HCT116 (cell line): Measurements from ENCODE around the gene GYS2. TPM values are rescaled to one million over a fixed set of nuclear protein-coding genes. Genes with fewer than 3 reads are reported as not detected.

Source experiments
- ATAC-seq: fragments of 200-7000 bp; cut with Tn5 transposase; 2 replicates; pipeline ENCODE4 v1.9.1; 2020; ENCODE audit warnings: mild to moderate bottlenecking, moderate library complexity
- BruUV-seq: library from RNA; stranded (reverse); fragments of 400-500 nt; replicated peaks from 2 replicates; lab custom pipeline; 2021; lab: Mats Ljungman, UMichigan
- CTCF ChIA-PET: fragments of 300-600 bp; sonication (Branson Sonifier 250); formaldehyde crosslinking; loops from one replicate; lab custom pipeline; 2021; ENCODE audit warnings: antibody characterized with exemption; lab: Charles Lee
- POLR2A ChIA-PET: fragments of 300-600, 350-600 bp; sonication (Branson Sonifier 250); formaldehyde crosslinking; loops from one replicate; lab custom pipeline; 2021; ENCODE audit warnings: antibody characterized with exemption; lab: Charles Lee
- RAD21 ChIA-PET, 2 experiments: fragments of 300-600 bp; sonication (Branson Sonifier 250); formaldehyde crosslinking; loops; one replicate each; lab custom pipeline; 2023; ENCODE audit warnings: low total read pairs in 2 of 2; ENCODE audit not compliant: uncharacterized antibody in 2 of 2, unreplicated experiment in 2 of 2, low non-redundant PET in 1 of 2; lab: Charles Lee
- DNase-seq: peaks from one replicate; pipeline ENCODE4 v3.0.0-alpha.2; 2010; ENCODE audit warnings: low read depth, low spot score
- H2AFZ ChIP-seq: fragments of 200-600 bp; shearing (Covaris generic), sonication (generic); 2 replicates; pipeline ENCODE4 v1.6.1; 2017; ENCODE audit warnings: low read depth, mixed run types, mixed read lengths, antibody characterized with exemption, low read length; ENCODE audit not compliant: poor library complexity, severe bottlenecking
- H3K27ac ChIP-seq: 2 replicates; pipeline ENCODE4 v1.5.1; 2012; ENCODE audit warnings: low read depth, low read length
- H3K27me3 ChIP-seq: fragments of 200-600 bp; sonication (generic); 2 replicates; pipeline ENCODE4 v1.6.1; 2016; ENCODE audit warnings: mixed run types, low read length, mixed read lengths; ENCODE audit not compliant: insufficient read depth
- H3K36me3 ChIP-seq, 2 experiments: fragments of 200-500 bp in 1 of 2; fragments of 200-600 bp in 1 of 2; sonication (Bioruptor generic) in 1 of 2; sonication (generic) in 1 of 2; 2 replicates each; pipeline versions ENCODE4 v1.5.1 to v1.6.1; 2014 to 2016; ENCODE audit warnings: low read length in 2 of 2, inconsistent platforms in 1 of 2, mixed read lengths in 1 of 2, mixed run types in 1 of 2; ENCODE audit not compliant: insufficient read depth in 2 of 2, control insufficient read depth in 1 of 2
- H3K4me1 ChIP-seq, 2 experiments: fragments of 200-600 bp in 1 of 2; sonication (generic) in 1 of 2; 2 replicates each; pipeline versions ENCODE4 v1.5.1 to v1.6.1; 2012 to 2017; ENCODE audit warnings: low read length in 2 of 2, inconsistent platforms in 1 of 2, mild to moderate bottlenecking in 1 of 2, mixed read lengths in 1 of 2, mixed run types in 1 of 2, moderate library complexity in 1 of 2; ENCODE audit not compliant: insufficient read depth in 2 of 2, control insufficient read depth in 1 of 2
- H3K4me2 ChIP-seq: fragments of 200-600 bp; sonication (generic); 2 replicates; pipeline ENCODE4 v1.6.1; 2017; ENCODE audit warnings: mixed run types, low read length, mixed read lengths
- H3K4me3 ChIP-seq, 2 experiments: fragments of 200-600 bp in 1 of 2; sonication (generic) in 1 of 2; replicated peaks in 1 of 2; 2 replicates each; pipeline ENCODE4 v1.5.1; 2011 to 2016; ENCODE audit warnings: low read length in 2 of 2, control low read depth in 1 of 2, low read depth in 1 of 2, mild to moderate bottlenecking in 1 of 2, mixed read lengths in 1 of 2, mixed run types in 1 of 2
- H3K79me2 ChIP-seq: fragments of 200-600 bp; sonication (generic); 2 replicates; pipeline ENCODE4 v1.6.1; 2017; ENCODE audit warnings: mild to moderate bottlenecking, mixed run types, low read length, moderate library complexity, mixed read lengths; ENCODE audit not compliant: insufficient read depth
- H3K9ac ChIP-seq: fragments of 200-600 bp; sonication (generic); 2 replicates; pipeline ENCODE4 v1.6.1; 2016; ENCODE audit warnings: low read length, mixed read lengths
- H3K9me2 ChIP-seq: fragments of 200-600 bp; sonication (generic), shearing (Covaris generic); 2 replicates; pipeline ENCODE4 v1.6.1; 2017; ENCODE audit warnings: mixed run types, mild to moderate bottlenecking, moderate library complexity; ENCODE audit not compliant: insufficient read depth
- H3K9me3 ChIP-seq, 2 experiments: fragments of 200-500 bp in 1 of 2; fragments of 200-600 bp in 1 of 2; sonication (Bioruptor generic) in 1 of 2; sonication (generic) in 1 of 2; 2 replicates each; pipeline ENCODE4 v1.6.1; 2014 to 2017; ENCODE audit warnings: low read length in 2 of 2, mixed read lengths in 2 of 2, inconsistent platforms in 1 of 2, low read depth in 1 of 2, mild to moderate bottlenecking in 1 of 2, mixed run types in 1 of 2, moderate library complexity in 1 of 2; ENCODE audit not compliant: control insufficient read depth in 1 of 2, insufficient read depth in 1 of 2
- H4K20me1 ChIP-seq: fragments of 200-600 bp; sonication (generic), shearing (Covaris generic); 2 replicates; pipeline ENCODE4 v1.6.1; 2017; ENCODE audit warnings: mixed run types, mild to moderate bottlenecking, moderate library complexity; ENCODE audit not compliant: insufficient read depth
- ATF3 ChIP-seq: IDR thresholded peaks from 2 replicates; pipeline ENCODE4 v1.6.1; 2012
- CTCF ChIP-seq, 3 experiments: fragments of 200-600 bp in 1 of 3; sonication (generic) in 1 of 3; IDR thresholded peaks in 2 of 3; conservative IDR thresholded peaks in 1 of 3; 2 replicates each; pipeline ENCODE4 v1.5.1; 2012 to 2017; ENCODE audit warnings: low read depth in 2 of 3, low read length in 2 of 3, antibody characterized with exemption in 1 of 3, borderline replicate concordance in 1 of 3, control low read depth in 1 of 3, mild to moderate bottlenecking in 1 of 3, mixed read lengths in 1 of 3, mixed run types in 1 of 3, moderate library complexity in 1 of 3; ENCODE audit not compliant: insufficient read depth in 1 of 3
- EGR1 ChIP-seq: IDR thresholded peaks from 2 replicates; pipeline ENCODE4 v1.6.1; 2012; ENCODE audit warnings: low read depth
- ELF1 ChIP-seq: IDR thresholded peaks from 2 replicates; pipeline ENCODE4 v1.6.1; 2012; ENCODE audit warnings: low read depth, borderline replicate concordance
- EZH2phosphoT487 ChIP-seq: fragments of 200-600 bp; IDR thresholded peaks from 2 replicates; pipeline ENCODE4 v1.6.1; 2018; ENCODE audit warnings: antibody characterized with exemption, borderline replicate concordance
- FOSL1 ChIP-seq: IDR thresholded peaks from 2 replicates; pipeline ENCODE4 v1.6.1; 2012; ENCODE audit warnings: low read depth
- JUND ChIP-seq: IDR thresholded peaks from 2 replicates; pipeline ENCODE4 v1.6.1; 2012
- MAX ChIP-seq: IDR thresholded peaks from 2 replicates; pipeline ENCODE4 v1.6.1; 2012
- POLR2AphosphoS5 ChIP-seq: IDR thresholded peaks from 2 replicates; pipeline ENCODE4 v1.6.1; 2011; ENCODE audit warnings: mild to moderate bottlenecking, low read depth, low read length, moderate library complexity
- RAD21 ChIP-seq: IDR thresholded peaks from 2 replicates; pipeline ENCODE4 v1.6.1; 2012; ENCODE audit warnings: low read depth, mild to moderate bottlenecking
- REST ChIP-seq: IDR thresholded peaks from 2 replicates; pipeline ENCODE4 v1.6.1; 2012; ENCODE audit warnings: low read depth
- SIN3A ChIP-seq: IDR thresholded peaks from 2 replicates; pipeline ENCODE4 v1.6.1; 2012; ENCODE audit warnings: low read depth
- SP1 ChIP-seq: IDR thresholded peaks from 2 replicates; pipeline ENCODE4 v1.6.1; 2012; ENCODE audit warnings: low read depth
- SRF ChIP-seq: IDR thresholded peaks from 2 replicates; pipeline ENCODE4 v1.6.1; 2012; ENCODE audit warnings: low read depth
- TCF7L2 ChIP-seq: IDR thresholded peaks from 2 replicates; pipeline ENCODE4 v1.7.0; 2011; ENCODE audit warnings: borderline replicate concordance, inconsistent platforms; ENCODE audit not compliant: insufficient read depth, insufficient read length; ENCODE audit errors: extremely low read depth
- YY1 ChIP-seq: IDR thresholded peaks from 2 replicates; pipeline ENCODE4 v1.6.1; 2011; ENCODE audit warnings: low read length, low read depth, moderate library complexity, mild to moderate bottlenecking; ENCODE audit not compliant: insufficient replicate concordance; ENCODE audit errors: extremely low read depth
- ZFX ChIP-seq: fragments of 450-650 bp; IDR thresholded peaks from 2 replicates; pipeline ENCODE4 v1.6.1; 2017
- ZNF274 ChIP-seq: fragments of 200-500 bp; sonication (Bioruptor generic); IDR thresholded peaks from 2 replicates; pipeline ENCODE4 v1.6.1; 2014; ENCODE audit warnings: mild to moderate bottlenecking, low read depth, low read length, inconsistent platforms
- intact Hi-C: fragments of 100-400 bp; cut with micrococcal nuclease; formaldehyde crosslinking; loops from 2 replicates; pipeline ENCODE4 v1.10.0; 2022
- total RNA-seq: library from RNA; stranded (reverse); gene quantifications from one replicate; pipeline ENCODE4 v1.2.1, GENCODE V29; 2021; ENCODE audit not compliant: unreplicated experiment

The GYS2 gene
- total RNA-seq, 1 experiment from 2014 or later, result not detected

- RAD21 ChIA-PET, result no interaction called here
- H3K9ac ChIP-seq, result no peak overlapping the region
- H3K4me2 ChIP-seq, result no peak overlapping the region
- TF ChIP-seq SIN3A (no peak), SRF (no peak), RAD21 (no peak), REST (no peak), FOSL1 (no peak), TCF7L2 (no peak), CTCF (IDR thresholded peaks at IDR 0.05 in 2 of 3, conservative IDR thresholded peaks at IDR 0.05 in 1 of 3; ENCODE audit: borderline replicate concordance in 1 of 3, insufficient read depth in 1 of 3, low read depth in 2 of 3, low read length in 2 of 3) (no peak), EGR1 (no peak), ELF1 (no peak), MAX (no peak), POLR2AphosphoS5 (no peak), EZH2phosphoT487 (no peak), ATF3 (no peak), SP1 (no peak), ZNF274 (no peak), ZFX (no peak), JUND (no peak), YY1 (no peak)
- no peak overlapping the region for H2AFZ ChIP-seq
- H3K27ac ChIP-seq, result no peak overlapping the region
- H3K79me2 ChIP-seq, result no peaks in the 10 kb centered on the region
- CTCF ChIA-PET, result interaction anchor here (1.7 kb wide), 1 partner anchor 72 kb away, joined by 5 read pairs; no protein-coding TSS in a partner anchor
- ATAC-seq (no peak), DNase-seq (no peak)
- no peaks in the 10 kb centered on the region for H3K4me1 ChIP-seq
- no peaks in the 10 kb centered on the region for H3K27me3 ChIP-seq
- intact Hi-C loops, result loop anchor here (10.0 kb wide), 1 partner anchor 387 kb away; no protein-coding TSS in a partner anchor
- no TSS peak for BruUV-seq
- no peaks in the 10 kb centered on the region for H3K9me3 ChIP-seq
- H4K20me1 ChIP-seq, result no peaks in the 10 kb centered on the region
- H3K9me2 ChIP-seq, result no peaks in the 10 kb centered on the region
- no peaks in the 10 kb centered on the region for H3K36me3 ChIP-seq
- H3K4me3 ChIP-seq, result no peak overlapping the region
- POLR2A ChIA-PET, result no interaction called here
Observed at GRCh38 chr12:21608196-21608595, 3.5 kb upstream of the GYS2 start.
